DOHH2 (cell line): ENCODE data around the gene TBC1D2.

ENCODE experiments used
- CTCF ChIP-seq: fragments of 200-600 bp; sonication (generic); IDR thresholded peaks from one replicate; pipeline ENCODE4 v1.5.1; 2014; ENCODE audit warnings: antibody characterized with exemption, mild to moderate bottlenecking, low read depth, low read length; ENCODE audit not compliant: poor library complexity, severe bottlenecking
- EZH2phosphoT487 ChIP-seq: fragments of 200-600 bp; sonication (generic); IDR thresholded peaks from 2 replicates; pipeline ENCODE4 v1.6.1; 2017; ENCODE audit warnings: borderline replicate concordance, mild to moderate bottlenecking, antibody characterized with exemption, low read length, moderate library complexity, mixed read lengths

GRCh38 chr9:98218562-98219363 is 36.7 kb downstream of the TBC1D2 start:
- TF ChIP-seq CTCF (no peak), EZH2phosphoT487 (no peak)
